Mucosa of descending colon (tissue), 3 donors: ENCODE measurements around the gene MEGF11. TPM values are rescaled to one million over a fixed set of nuclear protein-coding genes. Genes with fewer than 3 reads are reported as not detected.

Experiments used
- ATAC-seq: fragments of 200-7000 bp; cut with Tn5 transposase; one replicate; pipeline ENCODE4 v1.9.1; 2020; ENCODE audit warnings: mild to moderate bottlenecking, moderate library complexity
- DNase-seq, 3 donors: peaks; one replicate each; pipeline ENCODE4 v3.0.0-alpha.2; 2020
- H3K36me3 ChIP-seq: fragments of 200-600 bp; one replicate; pipeline ENCODE4 v1.8.0; 2021; ENCODE audit warnings: low read depth, mild to moderate bottlenecking
- H3K4me1 ChIP-seq: fragments of 200-600 bp; one replicate; pipeline ENCODE4 v1.8.0; 2021; ENCODE audit warnings: low read depth, mild to moderate bottlenecking
- H3K4me3 ChIP-seq: fragments of 200-600 bp; one replicate; pipeline ENCODE4 v1.8.0; 2021; ENCODE audit warnings: mild to moderate bottlenecking
- H3K9me3 ChIP-seq: fragments of 200-600 bp; one replicate; pipeline ENCODE4 v1.8.0; 2021; ENCODE audit warnings: mild to moderate bottlenecking
- CTCF ChIP-seq: fragments of 200-600 bp; IDR thresholded peaks from one replicate; pipeline ENCODE4 v1.8.0; 2022; ENCODE audit warnings: antibody characterized with exemption, mild to moderate bottlenecking
- intact Hi-C, 2 donors: fragments of 100-400 bp; cut with DNase I in 1 of 2; cut with micrococcal nuclease in 1 of 2; formaldehyde crosslinking; loops; one replicate each; pipeline versions ENCODE4 v1.11.0 to v1.11.1; 2022; cut with DNase I, micrococcal nuclease
- total RNA-seq, 3 donors: library from RNA; stranded (reverse); fragmentation: NEBNext Ultra II Directional in 2 of 3; extraction: Animal tissue kit (Norgen Biotek cat#: 25700) in 2 of 3; gene quantifications; one replicate each; pipeline versions ENCODE4 v1.2.1 to v1.2.4, GENCODE V29; 2021 to 2023
- donor health status: DM: no; HTN: no; CAD: no; lungs with moderate emphysema.
- donor health status: DM: no; HTN: no; CAD: no.
- donor health status: DM: no; HTN: yes; CAD: no.

The MEGF11 gene
- total RNA-seq, 3 donors from 2014 or later: 0.12 to 0.29 (median 0.19) TPM

GRCh38 chr15:66239514-66239913 is 14.0 kb downstream of the MEGF11 start:
- intact Hi-C loops: no loop called here
- DNase-seq: no peak
- TF ChIP-seq CTCF: no peak

GRCh38 chr15:66238318-66238717 is 15.2 kb downstream of the MEGF11 start:
- H3K4me1 ChIP-seq: no peaks in the 10 kb centered on the region

More at GRCh38 chr15:66239514-66239913, 14.0 kb downstream of the MEGF11 start:
- no peaks in the 10 kb centered on the region for H3K36me3 ChIP-seq
- ATAC-seq: no peak
- no peaks in the 10 kb centered on the region for H3K9me3 ChIP-seq
- no peaks in the 10 kb centered on the region for H3K4me1 ChIP-seq
- no peak overlapping the region for H3K4me3 ChIP-seq

GRCh38 chr15:66237513-66238235 is 15.9 kb downstream of the MEGF11 start:
- DNase-seq (no peak), ATAC-seq (no peak)
- Histone ChIP-seq H3K9me3 (no peaks in the 10 kb centered on the region), H3K36me3 (no peaks in the 10 kb centered on the region), H3K4me3 (no peak overlapping the region), H3K4me1 (no peaks in the 10 kb centered on the region)
- no peak for TF ChIP-seq CTCF
- intact Hi-C loops: no loop called here

More at GRCh38 chr15:66238318-66238717, 15.2 kb downstream of the MEGF11 start:
- Histone ChIP-seq H3K9me3 (no peaks in the 10 kb centered on the region), H3K36me3 (no peaks in the 10 kb centered on the region), H3K4me3 (no peak overlapping the region)
- intact Hi-C loops: no loop called here
- no peak for TF ChIP-seq CTCF
- ATAC-seq (no peak), DNase-seq (no peak)

- DNase-seq (no peak), ATAC-seq (no peak)
- H3K4me1 ChIP-seq: no peaks in the 10 kb centered on the region
- no peak for TF ChIP-seq CTCF
- no peaks in the 10 kb centered on the region for H3K9me3 ChIP-seq
- no peaks in the 10 kb centered on the region for H3K36me3 ChIP-seq
- H3K4me3 ChIP-seq: no peak overlapping the region
- intact Hi-C loops: no loop called here
These were observed 16.7 kb downstream of the MEGF11 start for GRCh38 chr15:66236806-66237375.

GRCh38 chr15:66235866-66236265 is 17.7 kb downstream of the MEGF11 start:
- Histone ChIP-seq H3K9me3 (no peaks in the 10 kb centered on the region), H3K4me3 (no peak overlapping the region), H3K36me3 (no peaks in the 10 kb centered on the region), H3K4me1 (no peaks in the 10 kb centered on the region)
- ATAC-seq (no peak), DNase-seq (no peak)
- intact Hi-C loops: no loop called here
- no peak for TF ChIP-seq CTCF
